H1 (cell line): Measurements from ENCODE around the gene CYTH1. TPM values are rescaled to one million over a fixed set of nuclear protein-coding genes. Genes with fewer than 3 reads are reported as not detected.

Experiments
- CTCF ChIA-PET: fragments of 300-600 bp; sonication (Branson Sonifier 250); formaldehyde crosslinking; loops from one replicate; lab custom pipeline; 2021; ENCODE audit not compliant: partially characterized antibody; lab: Charles Lee
- POLR2A ChIA-PET: fragments of 300-600 bp; sonication (Branson Sonifier 250); formaldehyde crosslinking; loops from one replicate; lab custom pipeline; 2021; ENCODE audit warnings: inconsistent platforms; ENCODE audit not compliant: partially characterized antibody; lab: Charles Lee
- DNase-seq, 2 experiments: peaks; one replicate each; pipeline versions ENCODE4 v3.0.0 to v3.0.0-alpha.2; 2010 to 2022; ENCODE audit warnings: low spot score in 2 of 2, low read depth in 1 of 2, mixed read lengths in 1 of 2
- FAIRE-seq: peaks from 2 replicates; lab custom pipeline; 2011; peaks lifted over from hg19 to GRCh38; lab: Jason Lieb, UNC
- H2AFZ ChIP-seq: 2 replicates; pipeline ENCODE4 v1.8.1; 2012; ENCODE audit warnings: low read length, inconsistent platforms
- H2AK5ac ChIP-seq: 2 replicates; pipeline ENCODE4 v1.6.1; 2013; ENCODE audit warnings: low read depth, low read length
- H2BK120ac ChIP-seq: replicated peaks from 2 replicates; pipeline ENCODE3; 2013; ENCODE audit warnings: low read depth, low read length, inconsistent platforms
- H2BK12ac ChIP-seq: 2 replicates; pipeline ENCODE4 v1.6.1; 2013; ENCODE audit warnings: low read depth, low read length
- H2BK15ac ChIP-seq: 2 replicates; pipeline ENCODE4 v1.6.1; 2013; ENCODE audit warnings: low read length
- H2BK20ac ChIP-seq: 2 replicates; pipeline ENCODE4 v1.6.1; 2013; ENCODE audit warnings: low read length
- H2BK5ac ChIP-seq: 2 replicates; pipeline ENCODE4 v1.6.1; 2013; ENCODE audit warnings: low read depth, low read length
- H3K14ac ChIP-seq: 2 replicates; pipeline ENCODE4 v1.6.1; 2013; ENCODE audit warnings: inconsistent platforms; ENCODE audit not compliant: insufficient read length
- H3K18ac ChIP-seq: 2 replicates; pipeline ENCODE4 v1.6.1; 2013; ENCODE audit warnings: low read length; ENCODE audit errors: extremely low read depth
- H3K23ac ChIP-seq: 2 replicates; pipeline ENCODE4 v1.6.1; 2013; ENCODE audit warnings: inconsistent platforms; ENCODE audit not compliant: insufficient read length
- H3K23me2 ChIP-seq: 2 replicates; pipeline ENCODE4 v1.6.1; 2013; ENCODE audit warnings: low read depth, low read length
- H3K27ac ChIP-seq: 2 replicates; pipeline ENCODE4 v1.6.1; 2011; ENCODE audit warnings: low read depth, low read length, inconsistent platforms
- H3K27me3 ChIP-seq, 4 experiments: replicated peaks in 1 of 4; 1 replicate in 1 of 4; 2 replicates in 3 of 4; pipeline versions ENCODE4 v1.6.1 to v1.8.1; 2011 to 2013; ENCODE audit warnings: low read length in 3 of 4, mild to moderate bottlenecking in 3 of 4, inconsistent platforms in 2 of 4, mixed read lengths in 2 of 4, moderate library complexity in 1 of 4; ENCODE audit not compliant: control insufficient read depth in 3 of 4, insufficient read depth in 3 of 4; ENCODE audit errors: extremely low read depth in 1 of 4
- H3K36me3 ChIP-seq, 4 experiments: 2 replicates each; pipeline versions ENCODE4 v1.6.1 to v1.8.1; 2011 to 2013; ENCODE audit warnings: mild to moderate bottlenecking in 4 of 4, low read length in 3 of 4, moderate library complexity in 2 of 4, control low read depth in 1 of 4, inconsistent platforms in 1 of 4; ENCODE audit not compliant: insufficient read depth in 4 of 4, control insufficient read depth in 2 of 4
- H3K4ac ChIP-seq: replicated peaks from 2 replicates; pipeline ENCODE3; 2013; ENCODE audit warnings: low read length, low read depth, mixed read lengths, inconsistent platforms; ENCODE audit not compliant: insufficient read length
- H3K4me1 ChIP-seq, 4 experiments: replicated peaks in 1 of 4; 1 replicate in 1 of 4; 2 replicates in 3 of 4; pipeline versions ENCODE4 v1.6.1 to v1.8.1; 2011 to 2013; ENCODE audit warnings: low read length in 3 of 4, inconsistent platforms in 2 of 4, mixed read lengths in 1 of 4; ENCODE audit not compliant: insufficient read depth in 4 of 4, control insufficient read depth in 3 of 4
- H3K4me2 ChIP-seq, 2 experiments: 2 replicates each; pipeline versions ENCODE4 v1.6.1 to v1.8.1; 2011 to 2013; ENCODE audit warnings: low read depth in 2 of 2, low read length in 2 of 2, control low read depth in 1 of 2, inconsistent platforms in 1 of 2, mild to moderate bottlenecking in 1 of 2; ENCODE audit not compliant: insufficient read depth in 1 of 2
- H3K4me3 ChIP-seq, 4 experiments: fragments of 200-600, 300-600 bp in 1 of 4; sonication (generic), shearing (Covaris generic), sonication (Bioruptor Twin) in 1 of 4; 2 replicates each; pipeline versions ENCODE4 v1.5.1 to v1.8.1; 2011 to 2016; ENCODE audit warnings: low read length in 4 of 4, low read depth in 3 of 4, control low read depth in 2 of 4, inconsistent platforms in 2 of 4, mild to moderate bottlenecking in 2 of 4, mixed read lengths in 1 of 4, moderate library complexity in 1 of 4; ENCODE audit not compliant: insufficient read depth in 2 of 4; ENCODE audit errors: extremely low read depth in 1 of 4
- H3K56ac ChIP-seq: replicated peaks from 2 replicates; pipeline ENCODE3; 2013; ENCODE audit warnings: low read depth, mild to moderate bottlenecking, mixed read lengths, low read length, inconsistent platforms; ENCODE audit not compliant: insufficient read length
- H3K79me1 ChIP-seq: 2 replicates; pipeline ENCODE4 v1.6.1; 2013; ENCODE audit warnings: low read depth, low read length, control low read depth
- H3K79me2 ChIP-seq, 2 experiments: 2 replicates each; pipeline versions ENCODE4 v1.6.1 to v1.8.1; 2012 to 2013; ENCODE audit warnings: low read length in 2 of 2, mild to moderate bottlenecking in 2 of 2, inconsistent platforms in 1 of 2; ENCODE audit not compliant: insufficient read depth in 2 of 2, control insufficient read depth in 1 of 2
- H3K9ac ChIP-seq, 4 experiments: replicated peaks in 1 of 4; 1 replicate in 1 of 4; 2 replicates in 3 of 4; pipeline versions ENCODE4 v1.6.1 to v1.8.1; 2011 to 2013; ENCODE audit warnings: low read depth in 3 of 4, low read length in 3 of 4, control low read depth in 2 of 4, mild to moderate bottlenecking in 2 of 4, moderate library complexity in 2 of 4, inconsistent platforms in 1 of 4; ENCODE audit errors: extremely low read depth in 1 of 4
- H3K9me3 ChIP-seq, 2 experiments: 2 replicates each; pipeline versions ENCODE4 v1.6.1 to v1.8.1; 2012 to 2013; ENCODE audit warnings: mild to moderate bottlenecking in 2 of 2, moderate library complexity in 2 of 2, control low read depth in 1 of 2, inconsistent platforms in 1 of 2, low read depth in 1 of 2, low read length in 1 of 2, mixed read lengths in 1 of 2; ENCODE audit not compliant: insufficient read depth in 2 of 2
- H4K20me1 ChIP-seq, 2 experiments: replicated peaks in 1 of 2; 2 replicates each; pipeline versions ENCODE3 to v1.8.1; 2011 to 2013; ENCODE audit warnings: inconsistent platforms in 2 of 2, low read length in 2 of 2, mild to moderate bottlenecking in 1 of 2; ENCODE audit not compliant: insufficient read depth in 2 of 2, control insufficient read depth in 1 of 2
- H4K5ac ChIP-seq: 2 replicates; pipeline ENCODE4 v1.6.1; 2013; ENCODE audit warnings: low read length, low read depth, mixed read lengths, inconsistent platforms; ENCODE audit not compliant: insufficient read length
- H4K8ac ChIP-seq: 2 replicates; pipeline ENCODE4 v1.8.0; 2013; ENCODE audit warnings: mild to moderate bottlenecking, moderate library complexity, low read length, inconsistent platforms; ENCODE audit not compliant: insufficient read depth; ENCODE audit errors: extremely low read depth
- H4K91ac ChIP-seq: replicated peaks from 2 replicates; pipeline ENCODE3; 2013; ENCODE audit warnings: low read length, mixed read lengths, inconsistent platforms; ENCODE audit not compliant: insufficient read length
- ATF3 ChIP-seq: IDR thresholded peaks from 2 replicates; pipeline ENCODE4 v1.6.1; 2011; ENCODE audit warnings: low read depth, mild to moderate bottlenecking, low read length; ENCODE audit not compliant: insufficient read depth
- CBX5 ChIP-seq: fragments of 300-800, 300-1000 bp; sonication (generic); IDR thresholded peaks from 2 replicates; pipeline ENCODE4 v1.7.1; 2016; ENCODE audit warnings: antibody characterized with exemption, low read length, low read depth
- CREB1 ChIP-seq: IDR thresholded peaks from 2 replicates; pipeline ENCODE4 v1.6.1; 2012; ENCODE audit warnings: inconsistent platforms
- GABPA ChIP-seq: IDR thresholded peaks from 2 replicates; pipeline ENCODE4 v1.6.1; 2011; ENCODE audit warnings: mild to moderate bottlenecking, low read length, moderate library complexity, borderline replicate concordance; ENCODE audit not compliant: insufficient read depth
- HDAC6 ChIP-seq: IDR thresholded peaks from one replicate; pipeline ENCODE4 v1.7.1; 2012; ENCODE audit warnings: low read depth, mild to moderate bottlenecking, inconsistent platforms, low read length, moderate library complexity
- NRF1 ChIP-seq: IDR thresholded peaks from 2 replicates; pipeline ENCODE4 v1.6.1; 2011; ENCODE audit warnings: mild to moderate bottlenecking, low read depth, low read length, improper control_type of control experiment
- SAP30 ChIP-seq: fragments of 300-600 bp; sonication (generic); IDR thresholded peaks from 2 replicates; pipeline ENCODE4 v1.7.1; 2012; ENCODE audit warnings: low read length, moderate library complexity, mild to moderate bottlenecking, inconsistent platforms; ENCODE audit not compliant: insufficient read depth, insufficient replicate concordance
- SIN3A ChIP-seq, 2 experiments: IDR thresholded peaks in 1 of 2; conservative IDR thresholded peaks in 1 of 2; 2 replicates each; pipeline ENCODE4 v1.6.1; 2011 to 2012; ENCODE audit warnings: low read length in 2 of 2, improper control_type of control experiment in 1 of 2, low read depth in 1 of 2, mild to moderate bottlenecking in 1 of 2
- SIRT6 ChIP-seq: IDR thresholded peaks from one replicate; pipeline ENCODE4 v1.7.1; 2012; ENCODE audit warnings: low read length, inconsistent platforms
- SUZ12 ChIP-seq: fragments of 200-600 bp; sonication (generic); IDR thresholded peaks from 2 replicates; pipeline ENCODE4 v1.6.1; 2012; ENCODE audit warnings: mild to moderate bottlenecking, inconsistent platforms, low read length, moderate library complexity, mixed read lengths
- TAF1 ChIP-seq: IDR thresholded peaks from 2 replicates; pipeline ENCODE4 v1.6.1; 2011; ENCODE audit warnings: mild to moderate bottlenecking, low read depth, low read length
- TBP ChIP-seq: IDR thresholded peaks from 2 replicates; pipeline ENCODE4 v1.6.1; 2011; ENCODE audit warnings: low read depth, low read length, improper control_type of control experiment
- TCF12 ChIP-seq: IDR thresholded peaks from 2 replicates; pipeline ENCODE4 v1.6.1; 2011; ENCODE audit warnings: low read depth, mild to moderate bottlenecking, low read length
- TEAD4 ChIP-seq: IDR thresholded peaks from 2 replicates; pipeline ENCODE4 v1.6.1; 2012; ENCODE audit warnings: low read depth, low read length, inconsistent platforms, mixed read lengths
- WGBS, 2 experiments: shearing (Covaris generic) in 1 of 2; methylation state at CpG; one replicate each; pipeline versions ENCODE4 v1.1.6 to v1.1.7; 2013 to 2015; ENCODE audit warnings: low lambda C conversion rate in 2 of 2, mixed read lengths in 2 of 2, inconsistent platforms in 1 of 2, low coverage in 1 of 2, missing lambda C conversion rate in 1 of 2; ENCODE audit not compliant: insufficient replicate concordance in 2 of 2, insufficient coverage in 1 of 2, insufficient read length in 1 of 2; ENCODE audit errors: extremely low coverage in 1 of 2, missing lambda C conversion rate in 1 of 2; 5-methylcytosine and 5-hydroxymethylcytosine counted together
- polyA plus RNA-seq, 7 experiments: library from polyadenylated mRNA; depleted of rRNA in 3 of 7; stranded (reverse) in 5 of 7; unstranded in 2 of 7; fragments of >200 nt in 5 of 7; fragments of 200-250 nt in 2 of 7; gene quantifications; 1 replicate in 5 of 7; 2 replicates in 1 of 7; 4 replicates in 1 of 7; pipeline versions ENCODE4 v1.2.1 to v1.2.3, GENCODE V29; 2011 to 2013; ENCODE audit warnings: missing spikeins in 2 of 7, mixed read lengths in 2 of 7
- total RNA-seq: library from RNA; stranded (reverse); fragmentation: NEBNext Ultra II Directional; extraction: Animal tissue kit (Norgen Biotek cat#: 25700); gene quantifications from 2 replicates; pipeline ENCODE4 v1.2.1, GENCODE V29; 2021

Gene CYTH1
- total and polyA plus RNA-seq, 2 of the 8 experiments (the other 6 are each of a cell fraction or from before 2014, with no cell fraction given), result 12.8 to 14.8 TPM

GRCh38 chr17:78759969-78760352 is 22.1 kb downstream of the CYTH1 start:
- Histone ChIP-seq H2BK15ac (no peak overlapping the region), H3K4me1 (peaks cover 0 to 6% (median 3%) of the 10 kb centered on the region in 4 experiments; a peak in 5 of 7 replicates), H3K18ac (no peak overlapping the region), H3K4ac (no peak overlapping the region), H3K27ac (no peak overlapping the region), H3K23ac (no peak overlapping the region), H2AFZ (no peak overlapping the region), H4K5ac (no peak overlapping the region), H3K4me2 (no peak overlapping the region), H4K20me1 (peaks cover 0 to 2% of the 10 kb centered on the region in 2 experiments), H3K4me3 (no peak overlapping the region), H4K91ac (no peak overlapping the region), H4K8ac (no peak overlapping the region), H2BK12ac (no peak overlapping the region), H3K56ac (no peak overlapping the region), H3K27me3 (no peaks in the 10 kb centered on the region), H2BK120ac (no peak overlapping the region), H3K14ac (no peak overlapping the region), H3K36me3 (no peaks in the 10 kb centered on the region), H3K9ac (no peak overlapping the region), H2AK5ac (no peak overlapping the region), H2BK5ac (no peak overlapping the region), H3K79me1 (no peaks in the 10 kb centered on the region; the same call in 1 of the 2 replicates), H3K23me2 (no peaks in the 10 kb centered on the region), H3K9me3 (no peaks in the 10 kb centered on the region; a peak in 1 of 4 replicates), H3K79me2 (no peaks in the 10 kb centered on the region; a peak in 2 of 4 replicates), H2BK20ac (no peak overlapping the region)
- CTCF ChIA-PET, result interaction anchor here (1.0 kb wide), 1 partner anchor 37 kb away, joined by 4 read pairs; no protein-coding TSS in a partner anchor
- FAIRE-seq, result no peak
- POLR2A ChIA-PET, result no interaction called here
- 88% methylated on average over 5 of the region's 5 CpGs; no CpG with 5 or more reads in 1 of the 2 experiments for WGBS, 2 experiments
- no peak for TF ChIP-seq CBX5
- no peak for TF ChIP-seq SUZ12
- no peak for TF ChIP-seq TEAD4
- no peak for TF ChIP-seq SAP30
- TF ChIP-seq SIN3A (conservative IDR thresholded peaks at IDR 0.05 in 1 of 2, IDR thresholded peaks at IDR 0.05 in 1 of 2; ENCODE audit: low read depth in 1 of 2, low read length in 2 of 2), result no peak
- TF ChIP-seq ATF3, result no peak
- no peak for TF ChIP-seq TAF1
- no peak for TF ChIP-seq GABPA
- no peak for TF ChIP-seq CREB1
- no peak for TF ChIP-seq TBP
- TF ChIP-seq TCF12, result no peak
- TF ChIP-seq SIRT6, result no peak
- no peak for TF ChIP-seq NRF1
- TF ChIP-seq HDAC6, result no peak
- DNase-seq, result no peak
